ENCODE results near the gene RPL22L1. TPM values are rescaled to one million over a fixed set of nuclear protein-coding genes. Genes with fewer than 3 reads are reported as not detected.

RPL22L1 gene
- 86.6 TPM for polyA plus RNA-seq

DNA sequence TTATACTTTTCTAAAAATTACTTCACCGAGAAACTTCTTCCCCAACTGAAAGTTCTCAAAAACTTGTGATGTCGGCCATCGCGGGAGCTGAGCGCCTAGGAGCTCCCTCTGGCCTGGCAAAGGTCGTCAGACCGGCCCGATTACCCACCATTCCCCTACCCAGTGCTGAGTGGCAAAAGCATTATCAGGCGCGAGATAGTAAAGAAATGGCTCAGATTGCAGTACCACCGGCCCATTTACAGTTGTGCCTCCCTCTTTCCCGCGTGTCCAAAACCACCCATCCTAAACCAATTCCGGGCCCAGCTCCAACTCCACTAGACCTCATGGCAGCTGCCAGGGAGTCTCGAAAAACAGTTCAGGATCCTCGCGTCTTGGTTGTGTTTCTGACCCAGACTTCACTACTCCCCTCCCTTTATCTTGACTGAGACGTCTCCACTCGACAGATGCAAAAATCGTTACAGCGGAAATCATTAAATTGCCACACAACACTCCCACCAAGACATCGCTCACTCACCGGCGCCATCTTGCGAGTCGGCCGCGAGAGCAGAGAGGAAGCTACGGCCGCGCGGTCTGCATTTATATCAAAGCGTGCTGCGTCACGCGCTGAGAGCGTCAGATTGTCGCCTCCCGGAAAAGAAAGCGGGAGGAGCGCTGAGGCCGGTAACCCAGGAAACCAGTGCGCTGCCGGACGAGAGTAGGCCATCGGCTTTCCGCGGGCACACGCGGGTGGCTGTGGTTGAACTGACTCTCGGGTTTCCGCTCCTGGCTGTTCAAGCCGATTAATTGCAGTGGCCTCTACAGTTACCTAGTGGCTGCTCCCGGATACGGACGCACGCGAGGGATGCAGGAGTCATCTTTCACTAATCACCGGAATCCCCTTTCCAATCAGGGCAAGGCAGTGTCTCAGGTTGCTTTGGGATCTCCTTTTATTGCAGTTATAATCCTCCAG, at the start of gene RPL22L1:
Gene RPL22L1 (minus strand): TSS at position 551 of the 949 bp plus-strand sequence. CDS start 28 bp downstream, at position 523.
- Mint-ChIP-seq H3K4me1 (peaks cover 11 to 19% (median 14%) of the 10 kb centered on the region in 3 donors), H3K36me3 (peaks cover 3% of the 10 kb centered on the region)

DNA sequence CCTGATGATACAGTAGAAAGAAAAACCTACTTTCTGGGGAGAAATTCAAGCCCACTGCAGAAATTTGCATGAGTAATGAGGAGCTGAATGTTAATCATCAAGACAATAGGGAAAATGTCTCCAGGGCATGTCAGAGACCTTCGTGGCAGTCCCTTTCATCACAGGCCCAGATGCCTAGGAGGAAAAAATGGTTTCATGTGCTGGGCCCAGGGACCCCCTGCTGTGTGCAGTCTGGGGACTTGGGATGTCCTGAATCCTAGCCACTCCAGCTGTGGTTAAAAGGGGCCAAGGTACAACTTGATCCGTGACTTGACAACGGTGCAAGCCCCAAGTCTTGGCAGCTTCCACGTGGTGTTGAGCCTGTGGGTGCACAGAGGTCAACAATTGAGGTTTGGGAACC, 48.7 kb upstream of the RPL22L1 start:
- no peaks in the 10 kb centered on the region for H3K4me1 Mint-ChIP-seq
- H3K4me3 Mint-ChIP-seq: no peak overlapping the region
- H3K9me3 Mint-ChIP-seq: peaks cover 12 to 28% (median 23%) of the 10 kb centered on the region in 3 donors

More for the DNA sequence above, at the start of gene RPL22L1:
- H3K4me3 Mint-ChIP-seq: peak within 1 kb of the TSS; percentile 93 to 99 (median 96)
- peak within 1 kb of the TSS; percentile 84 to 99 (median 98) for H3K27ac Mint-ChIP-seq
- H3K9me3 Mint-ChIP-seq: peaks cover 0 to 2% (median 0%) of the 10 kb centered on the region in 3 donors
- no peaks in the 10 kb centered on the region for H3K27me3 Mint-ChIP-seq

DNA sequence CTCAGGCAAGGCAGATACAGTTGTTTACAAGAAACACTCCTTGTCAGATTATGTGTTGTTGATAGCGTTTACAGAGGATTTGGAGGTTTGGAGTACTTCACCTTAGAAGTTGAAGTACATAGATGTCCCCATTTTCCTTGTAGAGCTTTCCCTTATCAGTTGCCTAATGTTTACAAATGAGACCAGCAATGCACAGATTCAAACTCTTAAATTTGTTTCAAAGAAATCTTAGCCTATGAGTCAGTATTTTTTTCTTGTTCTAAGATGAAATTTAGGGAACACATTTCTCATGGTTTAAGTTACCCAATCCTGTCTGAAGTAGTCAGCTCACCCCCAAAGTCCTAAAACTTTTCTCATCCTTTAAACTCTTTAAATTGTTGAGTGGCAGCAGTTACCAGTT, 44.7 kb upstream of the RPL22L1 start:
- Mint-ChIP-seq H3K27me3 (peaks cover 3% of the 10 kb centered on the region), H3K4me1 (no peaks in the 10 kb centered on the region), H3K27ac (no peak overlapping the region), H3K4me3 (no peak overlapping the region), H3K9me3 (peaks cover 7 to 23% (median 12%) of the 10 kb centered on the region in 3 donors), H3K36me3 (no peaks in the 10 kb centered on the region)

More for the DNA sequence above, 48.7 kb upstream of the RPL22L1 start:
- Mint-ChIP-seq H3K27ac (no peak overlapping the region), H3K27me3 (peaks cover 3% of the 10 kb centered on the region), H3K36me3 (no peaks in the 10 kb centered on the region)

DNA sequence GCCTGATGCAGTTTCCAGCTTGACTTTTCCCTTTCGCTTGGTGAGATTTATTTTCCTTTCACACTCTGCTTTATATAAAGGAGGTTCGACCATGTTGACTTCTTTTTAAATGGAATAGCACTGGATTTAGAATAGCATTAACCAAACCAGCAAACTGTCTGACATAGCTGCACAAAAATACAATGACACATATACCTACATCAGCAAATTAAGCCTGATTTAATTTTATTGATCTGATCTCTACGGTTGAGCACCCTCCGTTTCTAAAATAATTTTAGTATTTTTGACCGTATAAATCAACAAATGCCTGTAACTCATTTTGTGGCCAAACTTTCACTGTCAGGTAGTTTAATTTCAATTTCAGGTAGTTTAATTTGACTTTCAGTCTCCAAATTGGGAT, 44.2 kb upstream of the RPL22L1 start:
- Mint-ChIP-seq H3K36me3 (no peaks in the 10 kb centered on the region), H3K4me3 (no peak overlapping the region), H3K9me3 (peaks cover 12 to 23% (median 16%) of the 10 kb centered on the region in 3 donors), H3K27ac (peak overlapping the region in 1 of 3 donors; percentile 48), H3K27me3 (peaks cover 3% of the 10 kb centered on the region), H3K4me1 (peaks cover 0 to 3% (median 0%) of the 10 kb centered on the region in 3 donors)

DNA sequence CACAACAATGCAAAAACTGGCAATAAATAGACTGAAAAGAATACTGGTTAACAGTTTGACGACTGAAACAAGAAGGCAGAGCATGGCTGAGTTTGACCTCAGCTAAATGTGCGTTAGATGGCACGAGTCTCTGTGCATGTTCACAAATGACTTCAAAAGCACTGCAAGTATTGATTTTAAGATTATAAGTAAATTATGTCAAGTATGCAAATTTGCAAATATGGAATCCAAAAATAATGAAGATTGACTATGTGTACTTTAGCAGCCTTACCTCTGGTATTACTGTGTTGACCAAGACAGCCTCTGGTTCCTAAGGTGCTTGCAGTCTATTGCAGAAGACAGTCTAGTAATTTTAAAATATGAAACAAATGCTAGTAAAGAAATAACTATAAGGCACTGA, 41.1 kb upstream of the RPL22L1 start:
- Mint-ChIP-seq H3K4me3 (peak overlapping the region in 1 of 4 donors; percentile 34), H3K9me3 (peaks cover 7 to 10% (median 8%) of the 10 kb centered on the region in 3 donors), H3K27ac (no peak overlapping the region)

DNA sequence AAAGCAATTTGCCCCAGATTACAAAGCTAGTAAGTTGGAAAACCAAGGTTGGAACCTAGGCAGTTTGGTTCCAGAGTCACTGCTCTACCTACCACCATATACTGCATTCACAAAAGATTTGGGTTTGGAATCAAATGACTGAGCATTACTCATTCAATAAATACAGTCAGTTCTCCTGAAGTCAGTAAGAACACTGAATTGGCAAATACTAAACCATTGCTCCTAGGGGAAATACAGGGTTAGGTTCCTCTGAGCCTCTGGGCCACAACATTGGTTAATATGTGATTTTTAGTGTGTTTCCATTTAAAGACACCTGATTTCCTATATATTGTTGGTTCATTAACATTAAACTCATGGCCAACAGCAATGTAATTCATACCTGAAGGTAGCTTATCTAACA, 40.5 kb upstream of the RPL22L1 start:
- Mint-ChIP-seq H3K27me3 (peaks cover 3% of the 10 kb centered on the region), H3K4me3 (peak overlapping the region in 1 of 4 donors; percentile 34), H3K27ac (peak overlapping the region in 2 of 3 donors; percentile 18 to 58)

More for the DNA sequence above, 41.1 kb upstream of the RPL22L1 start:
- no peaks in the 10 kb centered on the region for H3K36me3 Mint-ChIP-seq
- H3K27me3 Mint-ChIP-seq: peaks cover 3% of the 10 kb centered on the region
- H3K4me1 Mint-ChIP-seq: peaks cover 6 to 14% (median 9%) of the 10 kb centered on the region in 3 donors

DNA sequence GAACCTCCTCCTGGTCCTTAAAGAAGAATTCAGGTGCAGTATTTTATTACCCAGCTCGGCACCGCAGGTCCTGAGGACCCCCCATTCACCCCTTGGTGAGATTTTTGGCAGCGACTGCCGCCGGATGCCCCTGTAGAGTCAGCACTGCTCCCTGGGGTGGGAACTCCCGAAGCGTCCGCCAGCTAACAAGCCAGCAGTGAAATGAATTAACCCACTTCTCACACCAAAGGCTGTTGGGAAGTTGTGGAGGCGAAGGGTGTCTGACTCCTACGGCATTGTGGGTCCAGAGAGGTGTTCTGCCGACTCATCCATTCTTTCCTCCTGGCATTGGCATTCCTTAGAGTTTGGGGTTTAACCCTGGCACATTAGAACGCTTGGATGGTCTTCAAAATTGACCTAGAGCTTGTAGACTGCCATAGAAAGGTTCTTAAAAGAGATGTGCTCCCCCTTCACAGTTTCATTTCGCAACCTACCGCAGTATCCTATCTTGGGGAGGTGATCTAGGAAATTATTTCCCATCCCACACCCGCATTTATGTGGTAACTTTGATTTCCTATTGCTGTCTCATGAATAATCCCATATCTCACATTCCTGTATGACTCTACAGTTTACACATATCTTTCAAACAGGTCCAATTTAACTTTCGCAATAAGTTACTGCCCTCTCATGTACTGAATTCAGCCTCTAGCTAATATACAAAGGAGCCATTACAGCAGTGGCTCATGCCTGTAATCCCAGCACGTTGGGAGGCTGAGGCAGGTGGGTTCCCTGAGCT, 39.3 kb upstream of the RPL22L1 start:
- Mint-ChIP-seq H3K4me3 (peak overlapping the region; percentile 88 to 94 (median 90)), H3K27ac (peak overlapping the region in 2 of 3 donors; percentile 46 to 87), H3K9me3 (peaks cover 7 to 10% (median 8%) of the 10 kb centered on the region in 3 donors), H3K36me3 (no peaks in the 10 kb centered on the region), H3K27me3 (no peaks in the 10 kb centered on the region), H3K4me1 (peaks cover 6 to 14% (median 9%) of the 10 kb centered on the region in 3 donors)

More for the DNA sequence above, 40.5 kb upstream of the RPL22L1 start:
- Mint-ChIP-seq H3K9me3 (peaks cover 7 to 10% (median 8%) of the 10 kb centered on the region in 3 donors), H3K4me1 (peaks cover 6 to 14% (median 9%) of the 10 kb centered on the region in 3 donors), H3K36me3 (no peaks in the 10 kb centered on the region)

DNA sequence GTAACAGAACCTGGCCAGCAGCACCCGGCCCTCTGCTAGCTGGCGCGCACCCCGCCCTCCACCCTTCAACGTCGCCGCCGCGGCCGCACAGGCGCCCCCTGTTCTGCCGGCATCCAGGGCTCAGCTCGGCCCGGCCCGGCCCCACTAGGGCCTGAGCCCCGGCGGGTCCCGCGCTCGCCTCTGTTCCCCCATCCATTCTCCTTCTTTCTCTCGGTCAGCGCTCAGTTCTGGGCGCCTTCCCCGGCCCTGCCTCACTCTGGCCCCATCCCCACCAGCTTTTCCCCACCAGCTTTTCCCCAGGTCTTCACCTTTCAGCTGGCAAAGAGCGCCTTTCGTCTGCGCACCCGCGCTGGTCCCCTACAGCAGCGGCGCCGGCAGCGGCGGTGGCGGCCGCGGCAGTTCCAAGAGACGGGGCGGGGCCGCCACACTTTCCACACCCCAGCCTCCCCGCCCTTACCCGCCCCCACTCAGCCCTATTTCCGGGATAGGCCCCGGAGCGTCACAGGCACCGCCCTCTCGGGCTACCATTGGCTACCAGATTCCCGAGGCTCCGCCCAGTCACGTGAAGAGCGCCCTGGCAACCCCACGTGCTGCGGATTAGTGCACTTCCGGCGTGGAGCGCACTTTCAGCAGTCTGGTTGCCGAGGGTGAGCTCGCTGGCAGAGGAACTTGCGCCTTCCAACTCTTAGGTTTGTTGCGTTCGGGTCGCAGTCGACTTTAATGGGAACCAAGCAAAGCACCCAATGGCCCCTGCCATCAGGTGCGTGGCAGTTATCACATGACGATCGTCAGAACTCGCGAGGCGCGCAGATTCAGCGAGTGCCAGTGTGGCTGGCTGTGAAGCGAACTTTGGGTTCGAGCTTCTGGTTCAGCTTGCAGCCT, 38.5 kb upstream of the RPL22L1 start, which contains the start of gene EIF5A2:
Gene EIF5A2 (minus strand): TSS at position 403 of the 882 bp plus-strand sequence. CDS start 831 bp downstream, outside the sequence.
- peak within 1 kb of the TSS; percentile 91 to 97 (median 95) for H3K4me3 Mint-ChIP-seq
- H3K36me3 Mint-ChIP-seq: no peaks in the 10 kb centered on the region
- peaks cover 6 to 14% (median 9%) of the 10 kb centered on the region in 3 donors for H3K4me1 Mint-ChIP-seq
- H3K27ac Mint-ChIP-seq: peak within 1 kb of the TSS; percentile 87 to 92 (median 90)
- H3K9me3 Mint-ChIP-seq: peaks cover 5 to 8% (median 7%) of the 10 kb centered on the region in 3 donors
- no peaks in the 10 kb centered on the region for H3K27me3 Mint-ChIP-seq

DNA sequence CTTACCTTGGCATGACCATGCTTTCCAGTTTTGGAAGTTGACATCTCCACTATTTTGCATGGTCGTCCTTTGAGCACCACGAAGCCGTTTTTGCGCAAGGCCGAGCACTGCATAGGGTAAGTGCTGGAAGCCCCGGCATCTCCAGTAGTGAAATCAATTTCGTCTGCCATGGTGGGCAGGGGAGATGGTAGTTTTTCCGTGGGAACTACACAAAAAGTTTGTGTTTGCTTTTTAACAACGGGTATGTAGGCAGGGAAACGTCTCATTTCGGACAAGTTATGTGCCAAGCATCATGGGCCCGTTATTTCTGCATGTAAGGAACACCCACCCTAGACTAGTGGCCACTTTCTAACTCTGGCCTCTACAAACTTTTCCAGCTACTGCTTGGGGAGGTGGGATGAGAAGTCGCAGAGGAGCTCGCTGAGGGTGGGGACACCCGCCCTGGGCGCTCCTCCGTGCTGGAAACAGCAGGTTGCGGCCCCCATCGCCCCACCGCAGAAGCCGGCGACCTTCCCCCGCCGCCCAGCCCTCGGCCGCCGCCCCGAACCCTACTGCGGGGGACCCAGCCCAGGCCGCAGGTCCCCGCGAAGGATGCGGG, 37.7 kb upstream of the RPL22L1 start:
- H3K9me3 Mint-ChIP-seq: peaks cover 5 to 8% (median 7%) of the 10 kb centered on the region in 3 donors
- H3K27me3 Mint-ChIP-seq: no peaks in the 10 kb centered on the region
- H3K4me1 Mint-ChIP-seq: peaks cover 6 to 14% (median 9%) of the 10 kb centered on the region in 3 donors
- peak overlapping the region in 1 of 3 donors; percentile 39 for H3K27ac Mint-ChIP-seq
- H3K4me3 Mint-ChIP-seq: peak overlapping the region; percentile 91 to 97 (median 95)
- H3K36me3 Mint-ChIP-seq: peaks cover 3% of the 10 kb centered on the region

DNA sequence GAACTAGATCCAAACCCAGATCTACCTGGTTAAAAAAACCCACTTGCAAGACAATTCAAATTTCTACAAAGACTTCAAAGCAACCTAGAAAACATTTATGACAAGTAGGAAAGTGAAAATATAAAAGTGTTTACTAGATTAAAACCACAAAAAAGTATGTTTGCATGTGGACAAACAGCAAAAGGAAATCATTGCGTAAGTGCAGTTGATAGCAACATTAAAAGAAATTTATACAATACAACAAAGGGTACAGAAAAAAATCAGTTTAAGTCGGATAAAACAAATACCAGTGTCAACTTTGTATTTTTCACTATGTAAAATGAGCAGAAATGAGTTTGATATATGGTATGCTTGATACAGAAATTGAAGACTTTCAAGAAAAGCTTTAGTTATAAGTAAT, 35.9 kb upstream of the RPL22L1 start:
- H3K27ac Mint-ChIP-seq: no peak overlapping the region
- no peak overlapping the region for H3K4me3 Mint-ChIP-seq
- H3K4me1 Mint-ChIP-seq: peaks cover 6 to 14% (median 10%) of the 10 kb centered on the region in 3 donors
- H3K36me3 Mint-ChIP-seq: peaks cover 3% of the 10 kb centered on the region
- H3K27me3 Mint-ChIP-seq: no peaks in the 10 kb centered on the region
- H3K9me3 Mint-ChIP-seq: peaks cover 0 to 7% (median 5%) of the 10 kb centered on the region in 3 donors

DNA sequence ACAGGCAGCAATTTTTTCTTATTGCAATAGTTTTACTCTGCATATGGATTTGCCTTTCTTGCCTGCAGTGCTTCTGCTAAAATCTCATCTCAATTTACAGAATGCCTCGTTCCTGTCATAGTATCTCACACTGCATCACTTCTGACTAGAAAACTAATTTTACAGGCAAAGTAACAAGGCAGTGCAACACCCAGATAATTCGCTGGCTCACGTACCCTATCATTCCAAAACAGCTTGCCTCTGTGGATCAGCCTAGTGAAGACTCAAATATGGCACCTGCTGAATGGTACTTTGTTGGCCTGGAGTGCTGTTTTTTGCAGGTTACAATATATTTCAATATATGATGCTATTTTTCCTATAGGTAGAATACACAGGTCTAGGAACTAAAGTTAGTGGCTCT, 33.1 kb upstream of the RPL22L1 start:
- Mint-ChIP-seq H3K4me3 (no peak overlapping the region), H3K27ac (peak overlapping the region in 1 of 3 donors; percentile 86), H3K4me1 (peaks cover 3 to 10% (median 9%) of the 10 kb centered on the region in 3 donors), H3K9me3 (no peaks in the 10 kb centered on the region), H3K36me3 (peaks cover 3% of the 10 kb centered on the region), H3K27me3 (no peaks in the 10 kb centered on the region)

DNA sequence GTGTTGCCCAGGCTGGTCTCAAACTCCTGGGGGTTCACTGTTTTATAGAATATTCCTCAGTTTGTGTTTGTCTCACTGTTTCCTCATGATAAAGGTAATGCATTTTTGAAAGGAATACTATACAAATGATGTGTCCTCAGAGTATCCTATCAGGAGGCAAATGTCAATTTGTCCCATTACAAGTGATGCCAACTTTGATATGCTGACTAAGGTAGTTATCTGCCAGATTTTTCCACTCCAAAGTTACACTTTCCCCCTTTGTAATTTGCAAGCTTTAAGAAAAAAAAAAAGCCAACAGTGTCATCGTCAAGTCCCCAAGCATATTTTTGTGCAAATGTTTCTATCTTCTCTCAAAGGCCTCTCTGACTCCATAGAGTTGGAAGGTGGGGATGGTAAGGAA, 29.5 kb upstream of the RPL22L1 start:
- Mint-ChIP-seq H3K27me3 (no peaks in the 10 kb centered on the region), H3K4me3 (no peak overlapping the region), H3K4me1 (peaks cover 0 to 1% (median 0%) of the 10 kb centered on the region in 3 donors), H3K27ac (no peak overlapping the region), H3K9me3 (peaks cover 0 to 2% (median 0%) of the 10 kb centered on the region in 3 donors), H3K36me3 (peaks cover 3% of the 10 kb centered on the region)

DNA sequence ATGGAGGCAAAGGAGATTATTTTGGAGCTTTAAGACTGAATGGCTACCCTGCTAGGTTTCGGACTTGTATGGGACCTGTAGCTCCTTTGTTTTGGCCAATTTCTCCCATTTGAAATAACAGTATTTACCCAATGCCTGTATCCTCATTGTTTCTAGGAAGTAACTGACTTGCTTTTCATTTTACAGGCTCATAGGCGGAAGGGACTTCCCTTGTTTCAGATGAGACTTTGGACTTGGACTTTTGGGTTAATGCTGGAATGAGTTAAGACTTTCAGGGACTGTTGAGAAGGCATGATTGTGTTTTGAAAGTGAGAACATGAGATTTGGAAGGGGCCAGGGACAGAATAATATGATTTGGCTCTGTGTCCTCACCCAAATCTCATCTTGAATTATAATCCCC, 28.0 kb upstream of the RPL22L1 start:
- H3K4me3 Mint-ChIP-seq: no peak overlapping the region
- peaks cover 3% of the 10 kb centered on the region for H3K36me3 Mint-ChIP-seq
- no peaks in the 10 kb centered on the region for H3K27me3 Mint-ChIP-seq
- H3K27ac Mint-ChIP-seq: no peak overlapping the region
- peaks cover 0 to 2% (median 0%) of the 10 kb centered on the region in 3 donors for H3K9me3 Mint-ChIP-seq
- peaks cover 0 to 1% (median 0%) of the 10 kb centered on the region in 3 donors for H3K4me1 Mint-ChIP-seq

Measured in IgD-negative memory B cell (primary cell).